Tibial artery (tissue), 4 donors: ENCODE results near the gene NLRP3.

ENCODE experiments used
- DNase-seq, 2 donors: peaks; one replicate each; pipeline ENCODE4 v3.0.0-alpha.2; 2019
- H3K27ac ChIP-seq, 2 donors: fragments of 200-600 bp; sonication (generic) in 1 of 2; 1 replicate in 1 of 2; 2 replicates in 1 of 2; pipeline ENCODE4 v1.5.1; 2018 to 2019; ENCODE audit warnings: mild to moderate bottlenecking in 1 of 2
- H3K27me3 ChIP-seq, 2 donors: fragments of 200-600 bp; sonication (generic) in 1 of 2; one replicate each; pipeline versions ENCODE4 v1.5.1 to v1.6.0; 2016 to 2019
- H3K36me3 ChIP-seq, 3 donors: fragments of 200-600 bp; sonication (generic) in 2 of 3; one replicate each; pipeline ENCODE4 v1.5.1; 2016 to 2019; ENCODE audit warnings: mild to moderate bottlenecking in 2 of 3
- H3K4me1 ChIP-seq, 4 donors: fragments of 200-600 bp; sonication (generic) in 2 of 4; 1 replicate in 3 of 4; 2 replicates in 1 of 4; pipeline ENCODE4 v1.5.1; 2016 to 2019
- H3K4me3 ChIP-seq, 2 donors: fragments of 200-600 bp; sonication (generic) in 1 of 2; 1 replicate in 1 of 2; 2 replicates in 1 of 2; pipeline ENCODE4 v1.5.1; 2018 to 2019; ENCODE audit warnings: mild to moderate bottlenecking in 2 of 2
- H3K9me3 ChIP-seq, 3 donors: fragments of 200-600 bp; sonication (generic) in 1 of 3; one replicate each; pipeline ENCODE4 v1.5.1; 2016 to 2019
- intact Hi-C: fragments of 100-400 bp; cut with DNase I; formaldehyde crosslinking; loops from one replicate; pipeline ENCODE4 v1.15.0; 2023; ENCODE audit warnings: low total_unique reads
- TF ChIP-seq, protein P1 (sequence below), 2 experiments: fragments of 200-600 bp in 1 of 2; fragments of 450-650 bp in 1 of 2; IDR thresholded peaks; one replicate each; pipeline ENCODE4 v1.5.1; 2017 to 2019; ENCODE audit warnings: antibody characterized with exemption in 2 of 2, mild to moderate bottlenecking in 1 of 2, moderate library complexity in 1 of 2

NLRP3 gene

DNA sequence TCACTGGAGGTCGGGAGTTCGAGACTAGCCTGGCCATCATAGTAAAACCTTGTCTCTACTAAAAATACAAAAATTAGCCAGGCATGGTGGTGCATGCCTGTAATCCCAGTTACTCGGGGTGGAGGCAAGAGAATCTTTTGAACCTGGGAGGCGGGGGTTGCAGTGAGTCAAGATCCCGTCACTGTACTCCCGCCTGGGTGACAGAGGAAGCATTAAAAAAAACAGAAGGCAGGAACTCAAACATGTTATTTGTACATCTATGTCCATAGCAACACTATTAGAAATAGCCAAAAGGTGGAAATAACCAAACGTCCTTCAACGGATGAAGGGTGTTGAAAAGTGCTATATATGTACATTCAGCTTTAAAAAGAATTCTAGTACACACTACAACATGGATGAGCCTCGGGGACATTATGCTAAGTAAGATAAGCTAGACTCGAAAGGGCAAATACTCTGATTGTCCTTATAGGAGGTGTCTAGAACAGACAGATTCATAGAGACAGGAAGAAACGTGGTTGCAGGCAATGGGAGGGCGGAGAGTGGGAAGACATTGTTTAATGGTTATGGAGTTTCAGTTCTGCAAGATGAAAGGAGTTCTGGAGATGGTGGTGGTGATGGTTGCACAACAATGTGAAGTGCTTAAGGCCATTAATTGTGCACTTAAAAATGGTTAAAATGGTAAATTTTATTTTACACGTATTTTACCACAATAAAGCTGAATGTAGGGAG, 19.2 kb downstream of the NLRP3 start:
- DNase-seq, result no peak
- TF ChIP-seq, protein P1, sequence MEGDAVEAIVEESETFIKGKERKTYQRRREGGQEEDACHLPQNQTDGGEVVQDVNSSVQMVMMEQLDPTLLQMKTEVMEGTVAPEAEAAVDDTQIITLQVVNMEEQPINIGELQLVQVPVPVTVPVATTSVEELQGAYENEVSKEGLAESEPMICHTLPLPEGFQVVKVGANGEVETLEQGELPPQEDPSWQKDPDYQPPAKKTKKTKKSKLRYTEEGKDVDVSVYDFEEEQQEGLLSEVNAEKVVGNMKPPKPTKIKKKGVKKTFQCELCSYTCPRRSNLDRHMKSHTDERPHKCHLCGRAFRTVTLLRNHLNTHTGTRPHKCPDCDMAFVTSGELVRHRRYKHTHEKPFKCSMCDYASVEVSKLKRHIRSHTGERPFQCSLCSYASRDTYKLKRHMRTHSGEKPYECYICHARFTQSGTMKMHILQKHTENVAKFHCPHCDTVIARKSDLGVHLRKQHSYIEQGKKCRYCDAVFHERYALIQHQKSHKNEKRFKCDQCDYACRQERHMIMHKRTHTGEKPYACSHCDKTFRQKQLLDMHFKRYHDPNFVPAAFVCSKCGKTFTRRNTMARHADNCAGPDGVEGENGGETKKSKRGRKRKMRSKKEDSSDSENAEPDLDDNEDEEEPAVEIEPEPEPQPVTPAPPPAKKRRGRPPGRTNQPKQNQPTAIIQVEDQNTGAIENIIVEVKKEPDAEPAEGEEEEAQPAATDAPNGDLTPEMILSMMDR (IDR thresholded peaks at IDR 0.05), result no peak
- intact Hi-C loops, result no loop called here
- H3K4me3 ChIP-seq, result no peak overlapping the region
- no peaks in the 10 kb centered on the region for H3K4me1 ChIP-seq
- no peaks in the 10 kb centered on the region for H3K9me3 ChIP-seq
- peaks cover 0 to 5% of the 10 kb centered on the region in 2 donors for H3K27me3 ChIP-seq
- no peak overlapping the region for H3K27ac ChIP-seq
- no peaks in the 10 kb centered on the region for H3K36me3 ChIP-seq

DNA sequence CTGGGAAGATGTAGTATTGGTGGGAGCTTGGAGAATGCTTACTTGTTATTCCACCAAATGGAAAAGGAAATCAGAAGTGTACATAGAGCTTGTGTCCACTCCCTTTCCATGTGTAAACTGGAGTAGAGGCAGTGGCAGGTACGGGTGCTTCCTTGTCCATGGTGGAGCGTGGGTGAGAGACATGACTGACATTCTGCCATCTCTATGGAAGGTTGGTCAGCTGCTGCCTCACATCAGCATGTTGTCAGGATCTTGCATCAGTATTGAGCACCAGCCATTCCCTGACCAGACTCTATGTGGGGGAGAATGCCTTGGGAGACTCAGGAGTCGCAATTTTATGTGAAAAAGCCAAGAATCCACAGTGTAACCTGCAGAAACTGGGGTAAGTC, 19.8 kb downstream of the NLRP3 start:
- no peaks in the 10 kb centered on the region for H3K36me3 ChIP-seq
- no peak overlapping the region for H3K27ac ChIP-seq
- peaks cover 0 to 5% of the 10 kb centered on the region in 2 donors for H3K27me3 ChIP-seq
- no peak overlapping the region for H3K4me3 ChIP-seq
- intact Hi-C loops, result no loop called here
- no peaks in the 10 kb centered on the region for H3K4me1 ChIP-seq
- TF ChIP-seq, protein P1 (IDR thresholded peaks at IDR 0.05), result no peak
- H3K9me3 ChIP-seq, result no peaks in the 10 kb centered on the region
- DNase-seq, result no peak

DNA sequence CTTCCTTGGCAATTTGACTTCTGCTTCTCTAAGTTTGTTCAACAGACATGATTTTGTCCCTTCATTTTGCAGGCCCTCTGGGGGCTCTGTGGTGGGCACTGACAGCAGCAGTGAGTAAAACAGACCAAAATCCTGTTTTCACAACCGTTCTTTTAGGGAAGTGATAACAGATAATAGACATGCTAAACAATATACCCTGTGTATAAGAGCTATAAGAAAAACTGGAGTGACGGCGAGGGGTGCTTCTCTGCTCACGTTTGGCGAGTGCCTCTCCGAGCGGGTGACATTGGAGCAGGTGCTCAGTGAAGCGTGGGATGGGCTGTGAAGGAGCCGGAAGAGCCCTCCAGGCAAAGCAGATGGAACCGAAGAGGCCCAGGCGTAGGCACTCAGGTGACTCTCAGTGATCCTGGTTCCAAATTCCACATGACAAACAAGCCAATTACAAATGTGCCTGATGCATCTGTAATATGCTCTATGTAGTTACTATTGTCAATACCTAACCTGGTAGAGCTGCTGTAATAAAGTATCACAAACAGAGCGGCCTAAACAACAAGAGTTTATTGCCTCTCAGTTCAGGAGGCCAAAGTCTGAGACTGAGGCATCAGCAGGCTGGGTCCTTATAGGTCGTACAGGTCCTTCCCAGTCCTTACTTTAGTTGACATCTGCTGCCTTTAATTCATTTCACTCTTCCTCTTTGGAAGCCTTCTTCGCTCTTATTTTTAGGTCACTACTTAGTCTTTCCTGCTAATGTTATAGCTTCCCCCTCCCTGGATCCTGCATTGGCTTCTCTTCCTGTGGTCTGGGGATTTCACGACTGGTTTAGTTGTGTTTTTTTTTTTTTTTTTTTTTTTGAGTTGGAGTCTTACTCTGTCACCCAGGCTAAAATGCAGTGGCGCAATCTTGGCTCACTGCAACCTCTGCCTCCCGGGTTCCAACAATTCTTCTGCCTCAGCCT, 21.9 kb downstream of the NLRP3 start:
- TF ChIP-seq, protein P1 (IDR thresholded peaks at IDR 0.05), result no peak

DNA sequence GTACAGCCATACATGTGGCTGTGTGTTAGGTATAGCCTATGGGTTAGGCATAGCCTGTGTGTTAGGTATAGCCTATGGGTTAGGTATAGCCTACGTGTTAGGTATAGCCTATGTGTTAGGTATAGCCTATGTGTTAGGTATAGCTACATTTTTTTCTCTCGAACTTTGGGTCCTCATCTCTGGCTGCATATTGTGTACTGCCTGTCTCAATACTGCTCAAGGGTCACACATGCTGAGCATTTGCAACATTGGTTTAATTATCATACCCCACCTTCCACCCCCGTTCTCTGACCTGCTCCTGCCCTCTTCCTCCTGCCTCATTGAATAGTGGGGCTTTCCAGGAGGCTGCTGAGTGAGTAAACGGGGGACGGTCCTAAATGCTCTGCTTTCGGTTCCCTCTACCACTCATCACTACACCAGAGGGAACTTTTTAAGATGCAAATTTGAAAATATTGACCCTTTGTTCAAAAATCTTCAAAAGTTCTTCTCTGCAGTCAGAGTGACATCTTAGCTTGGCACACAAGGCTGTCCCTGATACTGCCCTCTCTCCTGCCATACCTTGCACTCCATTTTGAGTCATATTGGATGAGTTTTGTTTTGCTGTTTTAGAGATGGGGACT, 24.1 kb downstream of the NLRP3 start:
- intact Hi-C loops, result no loop called here
- DNase-seq, result no peak
- TF ChIP-seq, protein P1 (IDR thresholded peaks at IDR 0.05), result no peak
- no peaks in the 10 kb centered on the region for H3K9me3 ChIP-seq
- no peak overlapping the region for H3K4me3 ChIP-seq
- H3K27ac ChIP-seq, result no peak overlapping the region
- H3K4me1 ChIP-seq, result no peaks in the 10 kb centered on the region
- peaks cover 0 to 2% of the 10 kb centered on the region in 2 donors for H3K27me3 ChIP-seq
- H3K36me3 ChIP-seq, result no peaks in the 10 kb centered on the region

More for the DNA sequence above, 21.9 kb downstream of the NLRP3 start:
- Histone ChIP-seq H3K36me3 (no peaks in the 10 kb centered on the region), H3K27me3 (peaks cover 0 to 5% of the 10 kb centered on the region in 2 donors), H3K27ac (no peak overlapping the region), H3K4me1 (no peaks in the 10 kb centered on the region), H3K9me3 (no peaks in the 10 kb centered on the region), H3K4me3 (no peak overlapping the region)
- DNase-seq, result no peak
- intact Hi-C loops, result no loop called here

DNA sequence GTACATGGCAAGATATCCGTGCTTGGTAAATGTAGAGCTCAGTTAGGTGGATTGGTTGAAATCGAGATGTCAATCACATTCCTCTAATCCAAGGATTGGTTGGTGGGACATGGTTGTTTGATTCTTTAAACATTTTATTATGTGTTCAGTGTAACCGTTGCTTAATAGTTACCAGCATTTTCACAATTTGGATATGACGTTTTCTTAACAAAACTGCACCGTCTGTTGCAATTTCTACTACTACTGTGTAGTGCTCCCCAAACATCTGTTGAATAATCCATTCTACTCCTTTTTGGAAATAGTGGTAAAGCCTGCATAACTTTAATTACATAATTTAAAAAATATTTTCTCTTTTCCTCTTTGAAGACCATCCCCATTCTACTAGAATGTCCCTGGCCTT, 25.6 kb downstream of the NLRP3 start:
- TF ChIP-seq, protein P1 (IDR thresholded peaks at IDR 0.05), result no peak
- H3K36me3 ChIP-seq, result no peaks in the 10 kb centered on the region
- no peaks in the 10 kb centered on the region for H3K4me1 ChIP-seq
- no peak overlapping the region for H3K4me3 ChIP-seq
- H3K27me3 ChIP-seq, result peaks cover 0 to 2% of the 10 kb centered on the region in 2 donors
- H3K9me3 ChIP-seq, result no peaks in the 10 kb centered on the region
- no peak overlapping the region for H3K27ac ChIP-seq
- intact Hi-C loops, result loop anchor here (2.0 kb wide), 1 partner anchor 53 kb away; no protein-coding TSS in a partner anchor
- no peak for DNase-seq
